CD4-positive, alpha-beta T cell (primary cell): ENCODE measurements around the gene LBP. TPM values are rescaled to one million over a fixed set of nuclear protein-coding genes. Genes with fewer than 3 reads are reported as not detected.
"Not testable (repeated sequence)": the region's sequence is repeated elsewhere in the genome, so short reads cannot be mapped to it uniquely, and the experiment has no call there.

Experiments
- ATAC-seq: fragments of 200-7000 bp; cut with Tn5 transposase; one replicate; pipeline ENCODE4 v1.10.0; 2022; ENCODE audit warnings: mild to moderate bottlenecking; ENCODE audit not compliant: poor library complexity
- CTCF ChIA-PET: fragments of 350-600 bp; sonication (Branson Sonifier 250); formaldehyde crosslinking; loops from one replicate; lab custom pipeline; 2021; ENCODE audit warnings: antibody characterized with exemption, inconsistent platforms; lab: Charles Lee
- POLR2A ChIA-PET: fragments of 350-600 bp; sonication (Branson Sonifier 250); formaldehyde crosslinking; loops from one replicate; lab custom pipeline; 2021; ENCODE audit warnings: antibody characterized with exemption, inconsistent platforms; lab: Charles Lee
- DNase-seq, 14 experiments: peaks; one replicate each; pipeline ENCODE4 v3.0.0-alpha.2; 2013 to 2020; ENCODE audit warnings: mixed read lengths in 2 of 14
- H3K27ac ChIP-seq, 2 donors: one replicate each; pipeline versions ENCODE4 v1.5.1 to v1.7.0; 2013; ENCODE audit warnings: low read length in 2 of 2, low read depth in 1 of 2, mild to moderate bottlenecking in 1 of 2
- H3K27me3 ChIP-seq, 2 experiments: 1 replicate in 1 of 2; 2 replicates in 1 of 2; pipeline versions ENCODE4 v1.6.1 to v1.7.0; 2013; ENCODE audit warnings: low read length in 2 of 2, control low read depth in 1 of 2, mild to moderate bottlenecking in 1 of 2, moderate library complexity in 1 of 2; ENCODE audit not compliant: insufficient read depth in 2 of 2, control insufficient read depth in 1 of 2
- H3K36me3 ChIP-seq: one replicate; pipeline ENCODE4 v1.6.1; 2013; ENCODE audit warnings: low read length, control low read depth; ENCODE audit not compliant: insufficient read depth
- H3K4me1 ChIP-seq: one replicate; pipeline ENCODE4 v1.6.1; 2013; ENCODE audit warnings: low read length, control low read depth; ENCODE audit not compliant: insufficient read depth
- H3K4me3 ChIP-seq: one replicate; pipeline ENCODE4 v1.5.1; 2013; ENCODE audit warnings: mild to moderate bottlenecking, low read length, moderate library complexity
- H3K9me3 ChIP-seq, 2 experiments: 1 replicate in 1 of 2; 2 replicates in 1 of 2; pipeline versions ENCODE4 v1.6.1 to v1.7.0; 2013; ENCODE audit warnings: low read length in 2 of 2, mild to moderate bottlenecking in 2 of 2, control low read depth in 1 of 2, moderate library complexity in 1 of 2; ENCODE audit not compliant: control insufficient read depth in 1 of 2, insufficient read depth in 1 of 2
- H3K27ac Mint-ChIP-seq: one replicate; pipeline ENCODE4 v1.8.0; 2020; ENCODE audit warnings: mixed read lengths
- H3K27me3 Mint-ChIP-seq: one replicate; pipeline ENCODE4 v1.8.0; 2021; ENCODE audit warnings: mixed read lengths
- H3K36me3 Mint-ChIP-seq: one replicate; pipeline ENCODE4 v1.8.0; 2021; ENCODE audit warnings: low read depth, mixed read lengths
- H3K4me1 Mint-ChIP-seq: one replicate; pipeline ENCODE4 v1.8.0; 2021; ENCODE audit warnings: low read depth, mixed read lengths
- H3K4me3 Mint-ChIP-seq: one replicate; pipeline ENCODE4 v1.8.0; 2020; ENCODE audit warnings: mild to moderate bottlenecking, mixed read lengths
- H3K9me3 Mint-ChIP-seq: one replicate; pipeline ENCODE4 v1.8.0; 2020; ENCODE audit warnings: mixed read lengths
- CTCF ChIP-seq: fragments of 200-600 bp; IDR thresholded peaks from one replicate; pipeline ENCODE4 v1.8.0; 2022; ENCODE audit warnings: antibody characterized with exemption, mild to moderate bottlenecking
- intact Hi-C, 2 experiments: fragments of 100-400 bp; cut with DNase I in 1 of 2; cut with micrococcal nuclease in 1 of 2; formaldehyde crosslinking; loops; one replicate each; pipeline versions ENCODE4 v1.15.1 to v1.9.0; 2023 to 2025; cut with DNase I, micrococcal nuclease
- total RNA-seq, 174 experiments: library from RNA in 2 of 174; stranded (reverse) in 2 of 174; gene quantifications; one replicate each; pipeline ENCODE4 v1.2.3 and lab custom pipeline; 2021 to 2026

Gene LBP
- total RNA-seq, 2 experiments from 2014 or later: not detected

- TF ChIP-seq CTCF: no peak
- Histone ChIP-seq H3K9me3 (no peaks in the 10 kb centered on the region), H3K4me1 (no peaks in the 10 kb centered on the region), H3K27me3 (no peaks in the 10 kb centered on the region), H3K27ac (no peak overlapping the region), H3K36me3 (no peaks in the 10 kb centered on the region), H3K4me3 (no peak overlapping the region)
- POLR2A ChIA-PET: no interaction called here
- CTCF ChIA-PET: interaction anchor here (1.2 kb wide), 1 partner anchor 17 kb away, joined by 3 read pairs; no protein-coding TSS in a partner anchor
- peaks cover 3% of the 10 kb centered on the region for H3K27me3 Mint-ChIP-seq
- H3K4me1 Mint-ChIP-seq: no peaks in the 10 kb centered on the region
- ATAC-seq: no peak
- H3K36me3 Mint-ChIP-seq: no peaks in the 10 kb centered on the region
- no peak for DNase-seq
- no peaks in the 10 kb centered on the region for H3K9me3 Mint-ChIP-seq
- H3K4me3 Mint-ChIP-seq: no peak overlapping the region
- no peak overlapping the region for H3K27ac Mint-ChIP-seq
- intact Hi-C loops: no loop called here
Measured at GRCh38 chr20:38373231-38373867, 27.1 kb downstream of the LBP start.

DNA sequence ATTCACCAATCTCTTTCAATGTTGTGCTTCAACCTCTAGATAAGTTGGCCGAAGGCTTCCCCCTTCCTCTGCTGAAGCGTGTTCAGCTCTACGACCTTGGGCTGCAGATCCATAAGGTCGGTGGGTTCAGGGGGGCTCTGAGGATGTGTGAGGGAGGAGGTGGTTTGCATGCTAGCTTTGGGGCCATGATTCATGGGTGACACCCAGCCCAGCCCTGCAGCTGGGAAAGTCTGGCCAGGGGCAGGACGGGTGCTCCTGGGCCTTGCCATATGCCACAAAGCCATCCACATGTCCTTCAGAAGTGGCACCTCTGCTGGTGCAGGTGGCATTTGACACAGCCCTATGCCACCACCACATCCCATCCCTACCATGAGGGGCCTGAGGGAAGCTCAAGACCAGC is 27.6 kb downstream of the LBP start:
- CTCF ChIA-PET: no interaction called here
- ATAC-seq (no peak), DNase-seq (no peak)
- Mint-ChIP-seq H3K4me3 (no peak overlapping the region), H3K27ac (no peak overlapping the region), H3K4me1 (no peaks in the 10 kb centered on the region), H3K27me3 (peaks cover 3% of the 10 kb centered on the region), H3K36me3 (no peaks in the 10 kb centered on the region), H3K9me3 (no peaks in the 10 kb centered on the region)
- no peak for TF ChIP-seq CTCF
- Histone ChIP-seq H3K9me3 (no peaks in the 10 kb centered on the region), H3K4me1 (no peaks in the 10 kb centered on the region), H3K4me3 (no peak overlapping the region), H3K27ac (no peak overlapping the region), H3K27me3 (no peaks in the 10 kb centered on the region), H3K36me3 (no peaks in the 10 kb centered on the region)
- POLR2A ChIA-PET: no interaction called here
- intact Hi-C loops: no loop called here

DNA sequence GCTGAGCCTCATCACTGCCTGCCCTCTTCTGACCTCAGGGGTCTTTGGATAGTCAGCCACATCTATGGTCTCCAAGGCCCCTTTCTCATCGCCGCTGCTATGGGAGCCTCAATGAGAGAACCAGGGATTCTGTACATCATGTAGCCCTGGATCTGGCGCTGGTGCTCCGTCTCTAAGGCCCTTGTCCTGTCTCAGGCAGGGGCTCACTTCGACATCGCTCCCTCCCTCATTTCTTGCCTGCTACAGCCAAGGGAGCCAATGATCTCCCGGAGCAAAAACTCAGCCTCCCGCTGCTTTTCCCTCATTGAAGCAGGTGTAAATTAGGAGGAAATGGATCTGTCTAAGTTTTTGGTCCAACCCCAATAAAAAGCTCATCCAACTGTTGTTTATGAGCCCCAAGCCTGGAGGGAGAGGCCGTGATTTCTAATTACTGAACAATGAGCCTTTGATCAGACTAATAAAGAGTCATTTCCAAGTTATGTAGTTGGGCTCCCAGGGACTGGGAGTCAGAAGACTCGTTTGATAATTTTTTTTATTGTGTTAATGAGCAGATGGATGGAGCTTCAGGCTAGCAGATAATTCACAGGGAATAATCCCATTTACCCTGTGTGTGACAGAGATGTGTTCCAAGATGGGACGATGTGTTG is 30.9 kb downstream of the LBP start:
- ATAC-seq (no peak), DNase-seq (no peak)
- POLR2A ChIA-PET: no interaction called here
- intact Hi-C loops: no loop called here
- CTCF ChIA-PET: no interaction called here
- no peaks in the 10 kb centered on the region for H3K4me1 ChIP-seq
- H3K36me3 ChIP-seq: no peaks in the 10 kb centered on the region
- no peak for TF ChIP-seq CTCF
- H3K4me3 Mint-ChIP-seq: no peak overlapping the region
- peaks cover 16% of the 10 kb centered on the region for H3K27me3 Mint-ChIP-seq
- no peak overlapping the region for H3K27ac ChIP-seq
- no peaks in the 10 kb centered on the region for H3K9me3 ChIP-seq
- H3K4me3 ChIP-seq: no peak overlapping the region
- H3K9me3 Mint-ChIP-seq: no peaks in the 10 kb centered on the region
- peaks cover 2 to 3% of the 10 kb centered on the region in 2 experiments for H3K27me3 ChIP-seq
- H3K4me1 Mint-ChIP-seq: no peaks in the 10 kb centered on the region
- no peak overlapping the region for H3K27ac Mint-ChIP-seq
- no peaks in the 10 kb centered on the region for H3K36me3 Mint-ChIP-seq

DNA sequence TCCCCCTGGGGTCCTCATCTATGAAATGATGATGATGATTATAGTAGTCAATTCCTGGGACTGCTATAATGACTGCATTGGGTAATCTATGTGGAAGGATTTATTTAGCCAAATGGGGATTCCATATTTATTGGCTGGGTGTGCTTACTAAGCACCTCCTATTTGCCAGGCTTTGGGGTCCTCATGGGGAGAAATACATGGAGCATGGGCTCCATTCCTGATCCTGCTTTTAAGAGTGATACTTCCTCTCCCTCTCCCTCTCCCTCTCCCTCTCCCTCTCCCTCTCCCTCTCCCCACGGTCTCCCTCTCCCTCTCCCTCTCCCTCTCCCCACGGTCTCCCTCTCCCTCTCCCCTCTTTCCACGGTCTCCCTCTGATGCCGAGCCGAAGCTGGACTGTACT is 31.6 kb downstream of the LBP start:
- ATAC-seq, H3K9me3 ChIP-seq, H3K4me3 ChIP-seq, H3K4me3 Mint-ChIP-seq, H3K36me3 Mint-ChIP-seq, H3K27me3 ChIP-seq, H3K36me3 ChIP-seq, H3K27ac Mint-ChIP-seq, H3K27ac ChIP-seq, H3K4me1 Mint-ChIP-seq, CTCF ChIA-PET, POLR2A ChIA-PET, H3K4me1 ChIP-seq, DNase-seq, H3K9me3 Mint-ChIP-seq, intact Hi-C loops: not testable (repeated sequence)
- peaks cover 23% of the 10 kb centered on the region for H3K27me3 Mint-ChIP-seq
